Left lung (tissue), 10 donors: ENCODE results near the gene HDAC4. TPM values are rescaled to one million over a fixed set of nuclear protein-coding genes. Genes with fewer than 3 reads are reported as not detected.

Experiments
- ATAC-seq: fragments of 200-7000 bp; cut with Tn5 transposase; one replicate; pipeline ENCODE4 v1.9.1; 2020; ENCODE audit warnings: moderate library complexity
- DNase-seq, 4 donors: peaks; one replicate each; pipeline ENCODE4 v3.0.0-alpha.2; 2013 to 2020
- H3K27ac ChIP-seq, 2 donors: fragments of 200-600 bp; sonication (generic) in 1 of 2; one replicate each; pipeline versions ENCODE4 v1.5.0 to v1.8.0; 2020 to 2021
- H3K27me3 ChIP-seq, 2 donors: fragments of 200-600 bp; sonication (generic) in 1 of 2; one replicate each; pipeline versions ENCODE4 v1.5.0 to v1.8.0; 2020 to 2021
- H3K36me3 ChIP-seq, 2 donors: fragments of 200-600 bp; sonication (generic) in 1 of 2; one replicate each; pipeline versions ENCODE4 v1.5.0 to v1.8.0; 2020 to 2021
- H3K4me1 ChIP-seq, 2 donors: fragments of 200-600 bp; one replicate each; pipeline ENCODE4 v1.8.0; 2021
- H3K4me3 ChIP-seq, 2 donors: fragments of 200-600 bp; sonication (generic) in 1 of 2; one replicate each; pipeline versions ENCODE4 v1.5.0 to v1.8.0; 2020 to 2021; ENCODE audit warnings: mild to moderate bottlenecking in 1 of 2
- H3K9me3 ChIP-seq, 2 donors: fragments of 200-600 bp; sonication (generic) in 1 of 2; one replicate each; pipeline versions ENCODE4 v1.5.0 to v1.8.0; 2020 to 2021
- intact Hi-C, 2 donors: fragments of 100-400 bp; cut with DNase I; formaldehyde crosslinking; loops; one replicate each; pipeline versions ENCODE4 v1.11.2 to v1.14.2; 2022
- polyA plus RNA-seq, 6 donors: library from polyadenylated mRNA; unstranded; fragments of 120-200 nt; gene quantifications; one replicate each; pipeline ENCODE4 v1.2.1, GENCODE V29; 2013; ENCODE audit not compliant: insufficient read length in 6 of 6
- total RNA-seq, 2 donors: library from RNA; stranded (reverse); fragmentation: NEBNext Ultra II Directional; extraction: Animal tissue kit (Norgen Biotek cat#: 25700); gene quantifications; one replicate each; pipeline ENCODE4 v1.2.1, GENCODE V29; 2021
- TF ChIP-seq, protein P1 (sequence below), 2 donors: fragments of 200-600 bp; sonication (generic) in 1 of 2; IDR thresholded peaks; one replicate each; pipeline versions ENCODE4 v1.5.0 to v1.8.0; 2021; ENCODE audit warnings: antibody characterized with exemption in 2 of 2
- donor health status: DM: no; HTN: yes; CAD: no.
- donor health status: DM: no; HTN: no; CAD: no.

Gene HDAC4
- total and polyA plus RNA-seq, 8 donors: 9.9 to 36.8 (median 12.8) TPM

DNA sequence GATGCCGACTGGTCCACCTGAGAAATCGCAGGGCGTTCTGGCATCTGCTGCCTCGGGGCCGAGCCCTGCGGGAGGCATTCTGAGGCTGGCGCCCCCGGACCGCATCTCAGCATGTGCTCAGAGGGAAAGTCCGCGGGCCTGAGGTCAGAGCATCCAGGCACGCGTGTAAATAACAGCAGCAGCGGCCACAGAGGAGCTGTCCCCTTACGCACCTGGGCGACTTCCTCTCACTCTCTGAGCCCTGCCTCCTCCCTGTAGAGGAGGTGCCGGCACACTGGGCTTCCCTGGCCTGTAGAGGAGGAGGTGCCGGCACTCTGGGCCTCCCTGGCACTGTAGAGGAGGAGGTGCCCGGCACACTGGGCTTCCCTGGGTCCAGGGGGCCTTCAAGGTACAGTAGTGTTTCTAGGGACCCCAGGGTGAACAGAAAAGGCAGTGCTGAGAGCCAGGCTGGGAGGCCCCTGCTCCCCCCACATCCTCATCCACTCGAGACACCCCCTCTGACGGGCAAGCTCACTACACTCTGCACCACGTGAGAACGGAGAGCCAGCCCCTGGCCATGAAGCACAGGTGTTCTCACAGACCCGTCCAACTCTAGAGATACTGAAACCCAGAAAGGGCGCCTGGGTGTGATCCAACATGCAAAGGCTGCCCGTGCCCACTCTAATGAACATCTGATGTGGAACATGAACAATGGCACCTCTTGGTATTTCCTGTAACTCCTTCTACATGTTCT lies 263.5 kb downstream of the HDAC4 start:
- Histone ChIP-seq H3K36me3 (peaks cover 0 to 96% of the 10 kb centered on the region in 2 donors), H3K4me3 (no peak overlapping the region), H3K27ac (no peak overlapping the region), H3K27me3 (no peaks in the 10 kb centered on the region), H3K9me3 (no peaks in the 10 kb centered on the region), H3K4me1 (no peaks in the 10 kb centered on the region)
- DNase-seq (peak in 1 of 4 donors; percentile 67), ATAC-seq (no peak)
- TF ChIP-seq, protein P1, sequence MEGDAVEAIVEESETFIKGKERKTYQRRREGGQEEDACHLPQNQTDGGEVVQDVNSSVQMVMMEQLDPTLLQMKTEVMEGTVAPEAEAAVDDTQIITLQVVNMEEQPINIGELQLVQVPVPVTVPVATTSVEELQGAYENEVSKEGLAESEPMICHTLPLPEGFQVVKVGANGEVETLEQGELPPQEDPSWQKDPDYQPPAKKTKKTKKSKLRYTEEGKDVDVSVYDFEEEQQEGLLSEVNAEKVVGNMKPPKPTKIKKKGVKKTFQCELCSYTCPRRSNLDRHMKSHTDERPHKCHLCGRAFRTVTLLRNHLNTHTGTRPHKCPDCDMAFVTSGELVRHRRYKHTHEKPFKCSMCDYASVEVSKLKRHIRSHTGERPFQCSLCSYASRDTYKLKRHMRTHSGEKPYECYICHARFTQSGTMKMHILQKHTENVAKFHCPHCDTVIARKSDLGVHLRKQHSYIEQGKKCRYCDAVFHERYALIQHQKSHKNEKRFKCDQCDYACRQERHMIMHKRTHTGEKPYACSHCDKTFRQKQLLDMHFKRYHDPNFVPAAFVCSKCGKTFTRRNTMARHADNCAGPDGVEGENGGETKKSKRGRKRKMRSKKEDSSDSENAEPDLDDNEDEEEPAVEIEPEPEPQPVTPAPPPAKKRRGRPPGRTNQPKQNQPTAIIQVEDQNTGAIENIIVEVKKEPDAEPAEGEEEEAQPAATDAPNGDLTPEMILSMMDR (IDR thresholded peaks at IDR 0.05): no peak
- intact Hi-C loops: no loop called here

DNA sequence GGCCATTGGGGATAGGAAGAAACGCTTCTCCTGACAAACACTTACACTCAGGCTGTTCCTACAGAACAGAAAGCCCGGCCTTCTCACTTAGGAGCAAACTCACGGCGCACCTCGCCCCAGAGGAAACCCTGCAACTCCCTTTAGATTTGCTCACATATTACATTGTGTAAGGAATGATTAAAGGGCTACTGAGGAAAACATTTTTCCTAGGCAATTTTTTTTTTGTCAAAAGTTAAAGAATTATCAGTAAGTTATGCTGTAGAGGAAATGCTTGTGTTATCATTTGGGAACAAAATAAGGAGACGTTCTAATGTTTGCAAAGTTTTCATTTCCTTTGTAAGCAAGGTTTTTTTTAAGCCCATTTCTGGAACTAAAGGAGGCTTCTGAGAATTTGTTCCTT lies 264.1 kb downstream of the HDAC4 start:
- Histone ChIP-seq H3K4me1 (no peaks in the 10 kb centered on the region), H3K4me3 (no peak overlapping the region), H3K27me3 (no peaks in the 10 kb centered on the region), H3K9me3 (no peaks in the 10 kb centered on the region), H3K36me3 (peaks cover 0 to 96% of the 10 kb centered on the region in 2 donors), H3K27ac (no peak overlapping the region)
- TF ChIP-seq, protein P1 (IDR thresholded peaks at IDR 0.05): no peak
- ATAC-seq (no peak), DNase-seq (no peak)
- intact Hi-C loops: no loop called here

DNA sequence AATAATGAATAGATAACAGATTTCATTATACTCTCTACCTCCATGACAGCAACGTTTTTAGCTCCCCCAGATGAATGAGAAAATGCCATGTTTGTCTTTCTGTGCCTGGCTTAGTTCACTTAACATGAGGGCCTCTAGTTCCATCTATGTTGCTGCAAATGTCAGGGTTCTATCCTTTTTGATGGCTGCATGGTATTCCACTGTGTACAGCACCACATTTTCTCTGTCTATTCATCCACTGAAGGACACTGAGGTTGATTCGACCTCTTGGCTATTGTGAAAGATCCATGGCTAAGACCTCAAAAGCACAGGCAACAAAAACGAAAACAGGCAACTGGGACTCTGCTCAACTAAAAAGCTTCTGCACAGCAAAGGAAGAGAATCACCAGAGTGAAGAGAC lies 264.6 kb downstream of the HDAC4 start:
- Histone ChIP-seq H3K4me1 (no peaks in the 10 kb centered on the region), H3K9me3 (no peaks in the 10 kb centered on the region), H3K27ac (no peak overlapping the region), H3K4me3 (no peak overlapping the region), H3K36me3 (peaks cover 0 to 96% of the 10 kb centered on the region in 2 donors), H3K27me3 (no peaks in the 10 kb centered on the region)
- intact Hi-C loops: no loop called here
- ATAC-seq (no peak), DNase-seq (no peak)
- TF ChIP-seq, protein P1 (IDR thresholded peaks at IDR 0.05): no peak

DNA sequence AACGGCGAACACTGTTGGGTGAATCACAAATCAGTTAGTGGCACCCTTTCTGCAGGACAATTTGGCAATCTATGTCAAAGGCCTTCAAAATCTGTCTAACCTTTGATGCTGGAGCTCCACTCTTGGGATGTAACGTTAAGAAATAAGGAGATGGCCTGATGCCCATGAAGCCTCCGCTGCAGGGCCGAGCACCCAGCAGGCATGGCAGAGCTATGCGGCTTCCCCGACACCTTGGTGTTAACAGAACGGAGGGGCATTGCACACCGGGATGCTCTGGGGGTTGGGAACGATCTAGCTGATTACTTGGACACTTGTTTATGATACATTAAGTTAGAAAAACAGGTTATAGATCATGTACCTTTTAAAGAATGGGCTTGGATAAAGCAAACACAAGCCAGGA lies 265.3 kb downstream of the HDAC4 start:
- no peaks in the 10 kb centered on the region for H3K4me1 ChIP-seq
- ATAC-seq (no peak), DNase-seq (peak in 1 of 4 donors; percentile 53)
- H3K27me3 ChIP-seq: no peaks in the 10 kb centered on the region
- no peak overlapping the region for H3K27ac ChIP-seq
- TF ChIP-seq, protein P1 (IDR thresholded peaks at IDR 0.05): no peak
- intact Hi-C loops: no loop called here
- no peaks in the 10 kb centered on the region for H3K9me3 ChIP-seq
- H3K36me3 ChIP-seq: peaks cover 0 to 96% of the 10 kb centered on the region in 2 donors
- H3K4me3 ChIP-seq: no peak overlapping the region

DNA sequence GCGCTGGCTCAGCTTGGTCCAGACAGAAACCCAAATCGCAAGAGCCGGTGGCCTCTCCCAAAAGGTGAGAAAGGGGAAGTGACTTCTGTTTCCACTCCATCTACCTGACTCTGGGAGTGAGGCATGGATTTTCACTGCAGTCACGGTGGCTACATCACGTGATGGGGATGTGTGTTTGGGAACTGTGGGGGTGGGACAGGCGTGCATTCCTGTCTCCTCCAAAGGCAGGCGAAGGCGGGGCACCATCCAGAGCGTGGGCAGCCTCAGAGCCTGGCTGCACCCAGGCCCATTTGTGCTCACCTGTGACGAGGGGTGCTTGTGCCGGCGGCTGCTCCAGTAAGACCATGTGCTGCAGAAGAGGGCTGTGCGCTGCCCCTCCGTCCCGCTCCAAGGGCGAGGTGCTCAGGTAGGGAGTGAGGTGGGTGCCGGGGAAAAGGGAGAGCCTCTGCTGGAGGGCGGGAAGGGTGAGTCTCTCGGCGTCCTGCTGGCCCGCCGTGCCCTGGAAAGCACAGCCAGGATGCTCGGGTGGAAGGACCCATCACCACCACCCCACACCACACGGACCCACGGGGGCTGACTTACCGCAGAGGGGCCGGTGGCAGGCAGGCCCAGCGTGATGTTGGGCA lies 266.8 kb downstream of the HDAC4 start:
- TF ChIP-seq, protein P1 (IDR thresholded peaks at IDR 0.05): no peak
- Histone ChIP-seq H3K4me3 (no peak overlapping the region), H3K27ac (no peak overlapping the region), H3K9me3 (no peaks in the 10 kb centered on the region), H3K36me3 (peaks cover 0 to 96% of the 10 kb centered on the region in 2 donors), H3K4me1 (no peaks in the 10 kb centered on the region), H3K27me3 (no peaks in the 10 kb centered on the region)
- DNase-seq: peak in 1 of 4 donors; percentile 61
- no peak for ATAC-seq
- intact Hi-C loops: no loop called here
